Suprapubic skin (tissue), 4 donors: ENCODE results near the gene ZNF22.

ENCODE experiments used
- EP300 ChIP-seq: sonication (generic); formaldehyde crosslinking; IDR thresholded peaks from one replicate; pipeline ENCODE4 v1.6.1; 2017; ENCODE audit warnings: antibody characterized with exemption
- POLR2AphosphoS5 ChIP-seq, 3 donors: sonication (generic); formaldehyde crosslinking; IDR thresholded peaks; one replicate each; pipeline ENCODE4 v1.6.1; 2017; ENCODE audit warnings: antibody characterized with exemption in 3 of 3
- TF ChIP-seq, protein P1 (sequence below), 2 donors: fragments of 200-600 bp in 1 of 2; fragments of 450-650 bp in 1 of 2; sonication (generic) in 1 of 2; IDR thresholded peaks; one replicate each; pipeline ENCODE4 v1.5.1; 2016 to 2019; ENCODE audit warnings: antibody characterized with exemption in 2 of 2, mild to moderate bottlenecking in 1 of 2, moderate library complexity in 1 of 2

DNA sequence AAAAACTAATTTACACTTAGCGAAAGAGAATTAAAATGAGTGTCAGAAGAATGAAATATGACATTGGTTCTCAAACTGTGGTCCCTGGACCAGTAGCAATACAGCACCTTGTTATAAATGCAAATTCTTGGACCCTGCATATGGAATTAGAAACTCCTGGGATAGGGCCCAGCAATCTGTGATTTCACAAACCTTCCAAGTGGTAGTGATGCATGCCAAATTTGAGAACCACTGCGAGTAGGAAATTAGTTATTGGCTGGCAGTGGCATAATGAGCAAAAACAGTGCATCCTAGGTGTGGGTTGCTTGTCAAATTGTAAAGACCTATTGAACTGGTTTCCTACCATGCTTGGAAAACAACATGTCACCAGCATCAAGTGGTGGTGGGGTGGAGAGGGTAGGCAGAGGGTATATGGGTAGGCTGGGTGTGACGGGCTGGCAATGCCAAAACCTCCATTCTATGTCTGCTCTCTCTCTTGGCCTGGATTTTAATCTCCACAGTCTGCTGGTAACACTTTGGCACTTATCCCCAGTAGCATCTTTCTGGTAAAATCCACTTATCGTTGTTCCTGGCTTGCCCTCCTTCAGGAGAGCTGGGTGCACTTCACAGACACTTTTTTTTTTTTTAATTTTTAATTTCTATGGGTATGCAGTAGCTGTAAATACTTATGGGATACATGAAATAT, 50.0 kb downstream of the ZNF22 start:
- TF ChIP-seq, protein P1, sequence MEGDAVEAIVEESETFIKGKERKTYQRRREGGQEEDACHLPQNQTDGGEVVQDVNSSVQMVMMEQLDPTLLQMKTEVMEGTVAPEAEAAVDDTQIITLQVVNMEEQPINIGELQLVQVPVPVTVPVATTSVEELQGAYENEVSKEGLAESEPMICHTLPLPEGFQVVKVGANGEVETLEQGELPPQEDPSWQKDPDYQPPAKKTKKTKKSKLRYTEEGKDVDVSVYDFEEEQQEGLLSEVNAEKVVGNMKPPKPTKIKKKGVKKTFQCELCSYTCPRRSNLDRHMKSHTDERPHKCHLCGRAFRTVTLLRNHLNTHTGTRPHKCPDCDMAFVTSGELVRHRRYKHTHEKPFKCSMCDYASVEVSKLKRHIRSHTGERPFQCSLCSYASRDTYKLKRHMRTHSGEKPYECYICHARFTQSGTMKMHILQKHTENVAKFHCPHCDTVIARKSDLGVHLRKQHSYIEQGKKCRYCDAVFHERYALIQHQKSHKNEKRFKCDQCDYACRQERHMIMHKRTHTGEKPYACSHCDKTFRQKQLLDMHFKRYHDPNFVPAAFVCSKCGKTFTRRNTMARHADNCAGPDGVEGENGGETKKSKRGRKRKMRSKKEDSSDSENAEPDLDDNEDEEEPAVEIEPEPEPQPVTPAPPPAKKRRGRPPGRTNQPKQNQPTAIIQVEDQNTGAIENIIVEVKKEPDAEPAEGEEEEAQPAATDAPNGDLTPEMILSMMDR (IDR thresholded peaks at IDR 0.05) = no peak
- TF ChIP-seq POLR2AphosphoS5 (IDR thresholded peaks at IDR 0.05) = no peak
- no peak for TF ChIP-seq EP300
